GM21515 (cell line): ENCODE results near the gene DTNBP1.

Experiments used
- ATAC-seq: cut with Tn5 transposase; IDR thresholded peaks from one replicate; pipeline ENCODE4 v1.9.1; 2021; ENCODE audit not compliant: unreplicated experiment

Gene DTNBP1

GRCh38 chr6:15517600-15517999 is 145.2 kb downstream of the DTNBP1 start:
- ATAC-seq, result no peak

- no peak for ATAC-seq
Measured at GRCh38 chr6:15516923-15517560, 145.8 kb downstream of the DTNBP1 start.

GRCh38 chr6:15516378-15516777 is 146.4 kb downstream of the DTNBP1 start:
- ATAC-seq, result no peak

GRCh38 chr6:15515660-15516375 is 147.0 kb downstream of the DTNBP1 start:
- ATAC-seq, result no peak

GRCh38 chr6:15515226-15515625 is 147.6 kb downstream of the DTNBP1 start:
- ATAC-seq, result no peak

GRCh38 chr6:15513801-15514711 is 148.8 kb downstream of the DTNBP1 start:
- ATAC-seq, result no peak

- no peak for ATAC-seq
Measured at GRCh38 chr6:15513131-15513771, 149.6 kb downstream of the DTNBP1 start.

- no peak for ATAC-seq
Measured at GRCh38 chr6:15512721-15513120, 150.1 kb downstream of the DTNBP1 start.

GRCh38 chr6:15512126-15512525 is 150.7 kb downstream of the DTNBP1 start:
- ATAC-seq, result no peak

GRCh38 chr6:15511248-15512125 is 151.3 kb downstream of the DTNBP1 start:
- ATAC-seq, result no peak

- ATAC-seq, result no peak
Measured at GRCh38 chr6:15510536-15511247, 152.1 kb downstream of the DTNBP1 start.

GRCh38 chr6:15510121-15510520 is 152.7 kb downstream of the DTNBP1 start:
- ATAC-seq, result no peak

- no peak for ATAC-seq
Measured at GRCh38 chr6:15509335-15509933, 153.4 kb downstream of the DTNBP1 start.

- ATAC-seq, result no peak
Measured at GRCh38 chr6:15508931-15509330, 153.9 kb downstream of the DTNBP1 start.

GRCh38 chr6:15508441-15508871 is 154.4 kb downstream of the DTNBP1 start:
- no peak for ATAC-seq

GRCh38 chr6:15507746-15508145 is 155.1 kb downstream of the DTNBP1 start:
- ATAC-seq, result no peak

GRCh38 chr6:15507221-15507620 is 155.6 kb downstream of the DTNBP1 start:
- ATAC-seq, result no peak

GRCh38 chr6:15506066-15506465 is 156.8 kb downstream of the DTNBP1 start:
- ATAC-seq, result no peak

GRCh38 chr6:15505463-15505918 is 157.3 kb downstream of the DTNBP1 start:
- no peak for ATAC-seq
